Measurements from ENCODE around the gene SCUBE2. TPM values are rescaled to one million over a fixed set of nuclear protein-coding genes. Genes with fewer than 3 reads are reported as not detected.

SCUBE2 gene
- total RNA-seq, 1 donor from 2014 or later = 1.9 TPM

GRCh38 chr11:9002920-9003572 lies 88.4 kb downstream of the SCUBE2 start:
- H3K36me3 Mint-ChIP-seq (ENCODE audit: unreplicated experiment) = no peaks in the 10 kb centered on the region
- H3K27me3 Mint-ChIP-seq (ENCODE audit: unreplicated experiment) = peaks cover 33% of the 10 kb centered on the region
- H3K9me3 Mint-ChIP-seq (ENCODE audit: unreplicated experiment) = no peaks in the 10 kb centered on the region
- peak overlapping the region; percentile 73 for H3K4me3 Mint-ChIP-seq (ENCODE audit: unreplicated experiment)
- DNase-seq (ENCODE audit: extremely low spot score, unreplicated experiment) = no peak
- TF ChIP-seq CTCF (IDR thresholded peaks at IDR 0.05) = no peak
- H3K27ac Mint-ChIP-seq (ENCODE audit: unreplicated experiment) = peak overlapping the region; percentile 11
- H3K4me1 Mint-ChIP-seq (ENCODE audit: unreplicated experiment) = peaks cover 15% of the 10 kb centered on the region

GRCh38 chr11:9001736-9002135 lies 89.7 kb downstream of the SCUBE2 start:
- no peak for TF ChIP-seq CTCF (IDR thresholded peaks at IDR 0.05)
- no peaks in the 10 kb centered on the region for H3K9me3 Mint-ChIP-seq (ENCODE audit: unreplicated experiment)
- no peak overlapping the region for H3K27ac Mint-ChIP-seq (ENCODE audit: unreplicated experiment)
- DNase-seq (ENCODE audit: extremely low spot score, unreplicated experiment) = no peak
- peaks cover 15% of the 10 kb centered on the region for H3K4me1 Mint-ChIP-seq (ENCODE audit: unreplicated experiment)
- H3K27me3 Mint-ChIP-seq (ENCODE audit: unreplicated experiment) = peaks cover 21% of the 10 kb centered on the region
- no peaks in the 10 kb centered on the region for H3K36me3 Mint-ChIP-seq (ENCODE audit: unreplicated experiment)
- no peak overlapping the region for H3K4me3 Mint-ChIP-seq (ENCODE audit: unreplicated experiment)

- H3K4me3 Mint-ChIP-seq (ENCODE audit: unreplicated experiment) = no peak overlapping the region
- peaks cover 6% of the 10 kb centered on the region for H3K4me1 Mint-ChIP-seq (ENCODE audit: unreplicated experiment)
- TF ChIP-seq CTCF (IDR thresholded peaks at IDR 0.05) = no peak
- H3K27me3 Mint-ChIP-seq (ENCODE audit: unreplicated experiment) = peaks cover 2% of the 10 kb centered on the region
- no peaks in the 10 kb centered on the region for H3K9me3 Mint-ChIP-seq (ENCODE audit: unreplicated experiment)
- no peak for DNase-seq (ENCODE audit: extremely low spot score, unreplicated experiment)
- no peaks in the 10 kb centered on the region for H3K36me3 Mint-ChIP-seq (ENCODE audit: unreplicated experiment)
- no peak overlapping the region for H3K27ac Mint-ChIP-seq (ENCODE audit: unreplicated experiment)
Measured at GRCh38 chr11:8998017-8998416, 93.4 kb downstream of the SCUBE2 start.

DNA sequence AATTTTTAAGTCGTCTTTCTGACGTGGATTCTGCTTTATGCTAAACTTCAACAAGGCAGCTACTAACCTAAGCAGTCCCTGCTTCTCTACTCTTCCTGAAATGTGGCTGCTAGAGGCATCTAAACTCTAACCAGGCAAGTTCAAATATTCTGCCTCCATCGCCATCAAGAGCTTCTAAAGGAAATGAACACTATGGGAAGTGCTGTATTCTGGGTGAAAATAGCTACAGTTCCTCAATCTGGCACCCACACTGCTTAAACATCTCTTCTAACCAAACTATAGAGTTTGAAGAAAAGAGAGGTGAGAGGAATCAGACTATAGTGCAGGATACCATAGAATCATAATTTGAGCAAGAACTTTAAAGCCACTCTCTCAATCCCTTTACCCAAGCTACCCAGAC lies 93.9 kb downstream of the SCUBE2 start:
- no peaks in the 10 kb centered on the region for H3K36me3 Mint-ChIP-seq (ENCODE audit: unreplicated experiment)
- TF ChIP-seq CTCF (IDR thresholded peaks at IDR 0.05) = no peak
- H3K27ac Mint-ChIP-seq (ENCODE audit: unreplicated experiment) = no peak overlapping the region
- H3K9me3 Mint-ChIP-seq (ENCODE audit: unreplicated experiment) = no peaks in the 10 kb centered on the region
- peaks cover 2% of the 10 kb centered on the region for H3K27me3 Mint-ChIP-seq (ENCODE audit: unreplicated experiment)
- no peak for DNase-seq (ENCODE audit: extremely low spot score, unreplicated experiment)
- no peak overlapping the region for H3K4me3 Mint-ChIP-seq (ENCODE audit: unreplicated experiment)
- H3K4me1 Mint-ChIP-seq (ENCODE audit: unreplicated experiment) = peaks cover 2% of the 10 kb centered on the region

- H3K27me3 Mint-ChIP-seq (ENCODE audit: unreplicated experiment) = no peaks in the 10 kb centered on the region
- H3K36me3 Mint-ChIP-seq (ENCODE audit: unreplicated experiment) = no peaks in the 10 kb centered on the region
- H3K4me1 Mint-ChIP-seq (ENCODE audit: unreplicated experiment) = peaks cover 2% of the 10 kb centered on the region
- no peak overlapping the region for H3K4me3 Mint-ChIP-seq (ENCODE audit: unreplicated experiment)
- no peak overlapping the region for H3K27ac Mint-ChIP-seq (ENCODE audit: unreplicated experiment)
- no peaks in the 10 kb centered on the region for H3K9me3 Mint-ChIP-seq (ENCODE audit: unreplicated experiment)
- TF ChIP-seq CTCF (IDR thresholded peaks at IDR 0.05) = no peak
- DNase-seq (ENCODE audit: extremely low spot score, unreplicated experiment) = no peak
Measured at GRCh38 chr11:8989453-8989852, 101.9 kb downstream of the SCUBE2 start.

Data from osteocyte (in vitro differentiated cells).